GM23338 (cell line): ENCODE measurements around the gene L3MBTL4. TPM values are rescaled to one million over a fixed set of nuclear protein-coding genes. Genes with fewer than 3 reads are reported as not detected.

Source experiments
- ATAC-seq: fragments of 200-7000 bp; cut with Tn5 transposase; 3 replicates; pipeline ENCODE4 v1.9.1; 2020
- DNase-seq: peaks from one replicate; pipeline ENCODE4 v3.0.0-alpha.2; 2015; ENCODE audit warnings: low spot score
- H2AFZ ChIP-seq: fragments of 200-600 bp; sonication (generic); 2 replicates; pipeline ENCODE4 v1.8.0; 2016; ENCODE audit warnings: antibody characterized with exemption, mild to moderate bottlenecking, moderate library complexity
- H3F3A ChIP-seq: fragments of 200-600 bp; sonication (generic); replicated peaks from 2 replicates; pipeline ENCODE4 v1.8.0; 2017; ENCODE audit warnings: antibody characterized with exemption, mixed run types, low read depth
- H3K27ac ChIP-seq: fragments of 200-600 bp; sonication (generic); 2 replicates; pipeline ENCODE4 v1.6.1; 2016; ENCODE audit warnings: low read depth
- H3K27me3 ChIP-seq: fragments of 200-600 bp; sonication (generic); 2 replicates; pipeline ENCODE4 v1.8.0; 2016; ENCODE audit warnings: mild to moderate bottlenecking, mixed run types, moderate library complexity; ENCODE audit not compliant: insufficient read depth
- H3K36me3 ChIP-seq: fragments of 200-600 bp; sonication (generic); 2 replicates; pipeline ENCODE4 v1.8.0; 2016; ENCODE audit warnings: mild to moderate bottlenecking; ENCODE audit not compliant: insufficient read depth
- H3K4me1 ChIP-seq: fragments of 200-600 bp; sonication (generic); 2 replicates; pipeline ENCODE4 v1.8.0; 2016; ENCODE audit warnings: mild to moderate bottlenecking, moderate library complexity; ENCODE audit not compliant: insufficient read depth
- H3K4me2 ChIP-seq: fragments of 200-600 bp; sonication (generic); 2 replicates; pipeline ENCODE4 v1.7.1; 2017; ENCODE audit warnings: mixed run types
- H3K4me3 ChIP-seq: fragments of 200-600 bp; sonication (generic); 2 replicates; pipeline ENCODE4 v1.6.1; 2016; ENCODE audit warnings: mixed run types
- H3K79me2 ChIP-seq: fragments of 200-600 bp; sonication (generic); replicated peaks from 2 replicates; pipeline ENCODE4 v1.8.0; 2017; ENCODE audit warnings: mild to moderate bottlenecking; ENCODE audit not compliant: insufficient read depth
- H3K9me2 ChIP-seq: fragments of 200-600 bp; sonication (generic); 2 replicates; pipeline ENCODE4 v1.8.0; 2017; ENCODE audit not compliant: insufficient read depth
- H4K20me1 ChIP-seq: fragments of 200-600 bp; sonication (generic); replicated peaks from 2 replicates; pipeline ENCODE4 v1.8.0; 2017; ENCODE audit warnings: mild to moderate bottlenecking; ENCODE audit not compliant: insufficient read depth
- H3K27ac Mint-ChIP-seq: 2 replicates; pipeline ENCODE4 v1.8.0; 2020; ENCODE audit warnings: inconsistent platforms, mild to moderate bottlenecking, moderate library complexity, mixed read lengths
- H3K27me3 Mint-ChIP-seq: 3 replicates; pipeline ENCODE4 v1.8.0; 2022; ENCODE audit warnings: low read depth, mild to moderate bottlenecking, moderate library complexity, mixed read lengths, inconsistent platforms; ENCODE audit not compliant: insufficient read depth, poor library complexity
- H3K36me3 Mint-ChIP-seq: 3 replicates; pipeline ENCODE4 v1.8.0; 2021; ENCODE audit warnings: low read depth, mild to moderate bottlenecking, inconsistent platforms, moderate library complexity, mixed read lengths
- H3K4me1 Mint-ChIP-seq: 3 replicates; pipeline ENCODE4 v1.8.0; 2020; ENCODE audit warnings: mild to moderate bottlenecking, inconsistent platforms, mixed read lengths
- H3K4me3 Mint-ChIP-seq: 3 replicates; pipeline ENCODE4 v1.8.0; 2021; ENCODE audit warnings: moderate library complexity, mild to moderate bottlenecking, inconsistent platforms, mixed read lengths
- H3K9me3 Mint-ChIP-seq: 3 replicates; pipeline ENCODE4 v1.8.0; 2020; ENCODE audit warnings: moderate library complexity, mild to moderate bottlenecking, inconsistent platforms, mixed read lengths
- CREB1 ChIP-seq: fragments of 250-450 bp; sonication (Bioruptor Pico); IDR thresholded peaks from 2 replicates; pipeline ENCODE4 v1.5.0; 2020; ENCODE audit warnings: low read depth, mild to moderate bottlenecking, moderate library complexity
- EZH2 ChIP-seq: fragments of 200-600 bp; sonication (generic); IDR thresholded peaks from one replicate; pipeline ENCODE4 v1.8.0; 2017; ENCODE audit warnings: antibody characterized with exemption, mild to moderate bottlenecking, low read depth; ENCODE audit not compliant: unreplicated experiment
- JUNB ChIP-seq: IDR thresholded peaks from one replicate; pipeline ENCODE4 v1.6.1; 2016; ENCODE audit warnings: antibody characterized with exemption; ENCODE audit not compliant: unreplicated experiment
- NANOG ChIP-seq: IDR thresholded peaks from 2 replicates; pipeline ENCODE4 v1.6.1; 2016; ENCODE audit warnings: antibody characterized with exemption, borderline replicate concordance
- POLR2AphosphoS5 ChIP-seq: IDR thresholded peaks from 2 replicates; pipeline ENCODE4 v1.6.1; 2016; ENCODE audit warnings: antibody characterized with exemption, low read depth
- REST ChIP-seq: IDR thresholded peaks from one replicate; pipeline ENCODE4 v1.6.1; 2018; ENCODE audit warnings: antibody characterized with exemption; ENCODE audit not compliant: unreplicated experiment
- STAT1 ChIP-seq: IDR thresholded peaks from one replicate; pipeline ENCODE4 v1.6.1; 2016; ENCODE audit warnings: antibody characterized with exemption; ENCODE audit not compliant: unreplicated experiment
- ZNF331 ChIP-seq: fragments of 250-450 bp; sonication (Bioruptor Pico); IDR thresholded peaks from 2 replicates; pipeline ENCODE4 v1.5.0; 2020; ENCODE audit warnings: low read depth, mild to moderate bottlenecking, moderate library complexity
- polyA plus RNA-seq: library from polyadenylated mRNA; unstranded; fragments of >200 nt; fragmentation: Nextera tagmentation; extraction: Ambion mirVana; gene quantifications from 2 replicates; pipeline ENCODE4 v1.2.1, GENCODE V29; 2016
- total RNA-seq: library from RNA; depleted of rRNA; stranded (reverse); fragments of >200 nt; shearing (Covaris generic); gene quantifications from 2 replicates; pipeline ENCODE4 v1.2.3, GENCODE V29; 2014
- TF ChIP-seq, protein P1 (sequence below): fragments of 250-450 bp; sonication (Bioruptor Pico); IDR thresholded peaks from 2 replicates; pipeline ENCODE4 v1.5.0; 2020; ENCODE audit warnings: mild to moderate bottlenecking, moderate library complexity
- TF ChIP-seq, protein P2 (sequence below): IDR thresholded peaks from 2 replicates; pipeline ENCODE4 v1.6.1; 2016; ENCODE audit warnings: antibody characterized with exemption

The L3MBTL4 gene
- total and polyA plus RNA-seq, 2 experiments from 2014 or later = 0.48 to 2.8 TPM

GRCh38 chr18:6159426-6159825 is 255.3 kb downstream of the L3MBTL4 start (continued):
- TF ChIP-seq, protein P1, sequence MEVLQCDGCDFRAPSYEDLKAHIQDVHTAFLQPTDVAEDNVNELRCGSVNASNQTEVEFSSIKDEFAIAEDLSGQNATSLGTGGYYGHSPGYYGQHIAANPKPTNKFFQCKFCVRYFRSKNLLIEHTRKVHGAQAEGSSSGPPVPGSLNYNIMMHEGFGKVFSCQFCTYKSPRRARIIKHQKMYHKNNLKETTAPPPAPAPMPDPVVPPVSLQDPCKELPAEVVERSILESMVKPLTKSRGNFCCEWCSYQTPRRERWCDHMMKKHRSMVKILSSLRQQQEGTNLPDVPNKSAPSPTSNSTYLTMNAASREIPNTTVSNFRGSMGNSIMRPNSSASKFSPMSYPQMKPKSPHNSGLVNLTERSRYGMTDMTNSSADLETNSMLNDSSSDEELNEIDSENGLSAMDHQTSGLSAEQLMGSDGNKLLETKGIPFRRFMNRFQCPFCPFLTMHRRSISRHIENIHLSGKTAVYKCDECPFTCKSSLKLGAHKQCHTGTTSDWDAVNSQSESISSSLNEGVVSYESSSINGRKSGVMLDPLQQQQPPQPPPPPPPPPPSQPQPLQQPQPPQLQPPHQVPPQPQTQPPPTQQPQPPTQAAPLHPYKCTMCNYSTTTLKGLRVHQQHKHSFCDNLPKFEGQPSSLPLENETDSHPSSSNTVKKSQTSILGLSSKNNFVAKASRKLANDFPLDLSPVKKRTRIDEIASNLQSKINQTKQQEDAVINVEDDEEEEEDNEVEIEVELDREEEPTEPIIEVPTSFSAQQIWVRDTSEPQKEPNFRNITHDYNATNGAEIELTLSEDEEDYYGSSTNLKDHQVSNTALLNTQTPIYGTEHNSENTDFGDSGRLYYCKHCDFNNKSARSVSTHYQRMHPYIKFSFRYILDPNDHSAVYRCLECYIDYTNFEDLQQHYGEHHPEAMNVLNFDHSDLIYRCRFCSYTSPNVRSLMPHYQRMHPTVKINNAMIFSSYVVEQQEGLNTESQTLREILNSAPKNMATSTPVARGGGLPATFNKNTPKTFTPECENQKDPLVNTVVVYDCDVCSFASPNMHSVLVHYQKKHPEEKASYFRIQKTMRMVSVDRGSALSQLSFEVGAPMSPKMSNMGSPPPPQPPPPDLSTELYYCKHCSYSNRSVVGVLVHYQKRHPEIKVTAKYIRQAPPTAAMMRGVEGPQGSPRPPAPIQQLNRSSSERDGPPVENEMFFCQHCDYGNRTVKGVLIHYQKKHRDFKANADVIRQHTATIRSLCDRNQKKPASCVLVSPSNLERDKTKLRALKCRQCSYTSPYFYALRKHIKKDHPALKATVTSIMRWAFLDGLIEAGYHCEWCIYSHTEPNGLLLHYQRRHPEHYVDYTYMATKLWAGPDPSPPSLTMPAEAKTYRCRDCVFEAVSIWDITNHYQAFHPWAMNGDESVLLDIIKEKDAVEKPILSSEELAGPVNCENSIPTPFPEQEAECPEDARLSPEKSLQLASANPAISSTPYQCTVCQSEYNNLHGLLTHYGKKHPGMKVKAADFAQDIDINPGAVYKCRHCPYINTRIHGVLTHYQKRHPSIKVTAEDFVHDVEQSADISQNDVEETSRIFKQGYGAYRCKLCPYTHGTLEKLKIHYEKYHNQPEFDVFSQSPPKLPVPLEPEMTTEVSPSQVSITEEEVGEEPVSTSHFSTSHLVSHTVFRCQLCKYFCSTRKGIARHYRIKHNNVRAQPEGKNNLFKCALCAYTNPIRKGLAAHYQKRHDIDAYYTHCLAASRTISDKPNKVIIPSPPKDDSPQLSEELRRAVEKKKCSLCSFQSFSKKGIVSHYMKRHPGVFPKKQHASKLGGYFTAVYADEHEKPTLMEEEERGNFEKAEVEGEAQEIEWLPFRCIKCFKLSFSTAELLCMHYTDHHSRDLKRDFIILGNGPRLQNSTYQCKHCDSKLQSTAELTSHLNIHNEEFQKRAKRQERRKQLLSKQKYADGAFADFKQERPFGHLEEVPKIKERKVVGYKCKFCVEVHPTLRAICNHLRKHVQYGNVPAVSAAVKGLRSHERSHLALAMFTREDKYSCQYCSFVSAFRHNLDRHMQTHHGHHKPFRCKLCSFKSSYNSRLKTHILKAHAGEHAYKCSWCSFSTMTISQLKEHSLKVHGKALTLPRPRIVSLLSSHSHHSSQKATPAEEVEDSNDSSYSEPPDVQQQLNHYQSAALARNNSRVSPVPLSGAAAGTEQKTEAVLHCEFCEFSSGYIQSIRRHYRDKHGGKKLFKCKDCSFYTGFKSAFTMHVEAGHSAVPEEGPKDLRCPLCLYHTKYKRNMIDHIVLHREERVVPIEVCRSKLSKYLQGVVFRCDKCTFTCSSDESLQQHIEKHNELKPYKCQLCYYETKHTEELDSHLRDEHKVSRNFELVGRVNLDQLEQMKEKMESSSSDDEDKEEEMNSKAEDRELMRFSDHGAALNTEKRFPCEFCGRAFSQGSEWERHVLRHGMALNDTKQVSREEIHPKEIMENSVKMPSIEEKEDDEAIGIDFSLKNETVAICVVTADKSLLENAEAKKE = no peak

DNA sequence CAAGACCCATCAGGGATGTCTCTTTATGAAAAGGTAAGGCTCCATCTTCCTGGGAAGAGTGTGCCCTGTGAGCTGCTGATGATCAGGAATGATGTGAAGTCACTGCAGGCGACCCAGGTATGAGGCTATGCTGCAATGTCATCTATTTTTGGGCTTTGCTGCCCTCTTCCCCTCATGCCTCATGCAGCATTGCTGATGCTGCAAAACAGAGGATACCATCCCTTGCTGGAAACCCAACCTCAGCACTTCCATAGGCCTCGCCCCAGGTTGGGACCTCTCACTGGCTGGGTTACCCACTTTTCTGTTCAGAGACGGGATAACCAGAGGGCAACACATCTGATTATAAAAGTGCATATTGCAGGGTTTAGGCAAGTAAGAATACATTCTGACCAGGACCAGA is 255.8 kb downstream of the L3MBTL4 start:
- Histone ChIP-seq H3K36me3 (no peaks in the 10 kb centered on the region), H3K4me3 (no peak overlapping the region), H2AFZ (no peak overlapping the region), H3K4me1 (no peaks in the 10 kb centered on the region), H3K9me2 (peaks cover 5% of the 10 kb centered on the region; the same call in 1 of the 2 replicates), H3K4me2 (no peak overlapping the region), H3K79me2 (no peaks in the 10 kb centered on the region), H3K27ac (no peak overlapping the region), H4K20me1 (no peaks in the 10 kb centered on the region), H3F3A (no peaks in the 10 kb centered on the region), H3K27me3 (no peaks in the 10 kb centered on the region)
- Mint-ChIP-seq H3K27me3 (no peaks in the 10 kb centered on the region), H3K9me3 (peaks cover 21% of the 10 kb centered on the region), H3K27ac (no peak overlapping the region), H3K36me3 (peaks cover 17% of the 10 kb centered on the region), H3K4me1 (no peaks in the 10 kb centered on the region), H3K4me3 (no peak overlapping the region)
- no peak for ATAC-seq
- no peak for DNase-seq
- no peak for TF ChIP-seq CREB1 (CRISPR knock-in tag)
- no peak for TF ChIP-seq STAT1
- no peak for TF ChIP-seq ZNF331 (CRISPR knock-in tag)
- TF ChIP-seq, protein P2, sequence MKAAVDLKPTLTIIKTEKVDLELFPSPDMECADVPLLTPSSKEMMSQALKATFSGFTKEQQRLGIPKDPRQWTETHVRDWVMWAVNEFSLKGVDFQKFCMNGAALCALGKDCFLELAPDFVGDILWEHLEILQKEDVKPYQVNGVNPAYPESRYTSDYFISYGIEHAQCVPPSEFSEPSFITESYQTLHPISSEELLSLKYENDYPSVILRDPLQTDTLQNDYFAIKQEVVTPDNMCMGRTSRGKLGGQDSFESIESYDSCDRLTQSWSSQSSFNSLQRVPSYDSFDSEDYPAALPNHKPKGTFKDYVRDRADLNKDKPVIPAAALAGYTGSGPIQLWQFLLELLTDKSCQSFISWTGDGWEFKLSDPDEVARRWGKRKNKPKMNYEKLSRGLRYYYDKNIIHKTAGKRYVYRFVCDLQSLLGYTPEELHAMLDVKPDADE = no peak
- no peak for TF ChIP-seq REST
- TF ChIP-seq POLR2AphosphoS5 = no peak
- TF ChIP-seq NANOG = no peak
- no peak for TF ChIP-seq JUNB
- no peak for TF ChIP-seq EZH2
